CD14-positive monocyte (primary cell): ENCODE measurements around the gene CTU2. TPM values are rescaled to one million over a fixed set of nuclear protein-coding genes. Genes with fewer than 3 reads are reported as not detected.
A peak's percentile ranks its signal among the peaks of the same experiment; 100 is the strongest.

Experiments used
- DNase-seq, 3 donors: peaks; one replicate each; pipeline ENCODE4 v3.0.0-alpha.2; 2011 to 2022
- H2AFZ ChIP-seq: 2 replicates; pipeline ENCODE4 v1.6.0; 2012; ENCODE audit warnings: mild to moderate bottlenecking, low read depth, low read length, inconsistent platforms; ENCODE audit not compliant: insufficient read depth, poor library complexity, severe bottlenecking
- H3K27ac ChIP-seq, 2 donors: 1 replicate in 1 of 2; 2 replicates in 1 of 2; pipeline ENCODE4 v1.5.1; 2012 to 2013; ENCODE audit warnings: low read length in 2 of 2, control low read depth in 1 of 2, inconsistent platforms in 1 of 2, low read depth in 1 of 2, mild to moderate bottlenecking in 1 of 2
- H3K27me3 ChIP-seq, 2 donors: one replicate each; pipeline versions ENCODE4 v1.6.0 to v1.6.1; 2011 to 2013; ENCODE audit warnings: low read length in 2 of 2; ENCODE audit not compliant: control insufficient read depth in 2 of 2, insufficient read depth in 2 of 2
- H3K36me3 ChIP-seq, 2 donors: replicated peaks in 1 of 2; 1 replicate in 1 of 2; 2 replicates in 1 of 2; pipeline versions ENCODE4 v1.5.1 to v1.6.1; 2012 to 2013; ENCODE audit warnings: low read length in 2 of 2, control low read depth in 1 of 2, inconsistent platforms in 1 of 2, mild to moderate bottlenecking in 1 of 2; ENCODE audit not compliant: insufficient read depth in 2 of 2, control insufficient read depth in 1 of 2
- H3K4me1 ChIP-seq, 2 donors: 1 replicate in 1 of 2; 2 replicates in 1 of 2; pipeline versions ENCODE4 v1.5.1 to v1.6.1; 2012 to 2013; ENCODE audit warnings: low read length in 2 of 2, control low read depth in 1 of 2, inconsistent platforms in 1 of 2, mild to moderate bottlenecking in 1 of 2, moderate library complexity in 1 of 2; ENCODE audit not compliant: insufficient read depth in 2 of 2, control insufficient read depth in 1 of 2
- H3K4me2 ChIP-seq: replicated peaks from 2 replicates; pipeline ENCODE3; 2012; ENCODE audit warnings: low read length, moderate library complexity, mild to moderate bottlenecking; ENCODE audit not compliant: poor library complexity, severe bottlenecking; ENCODE audit errors: extremely low read depth
- H3K4me3 ChIP-seq, 3 experiments: fragments of 200-600 bp in 1 of 3; sonication (generic) in 1 of 3; replicated peaks in 1 of 3; 1 replicate in 2 of 3; 2 replicates in 1 of 3; pipeline ENCODE4 v1.5.1; 2011 to 2013; ENCODE audit warnings: low read length in 3 of 3, mild to moderate bottlenecking in 3 of 3, control low read depth in 2 of 3, low read depth in 2 of 3, inconsistent platforms in 1 of 3, moderate library complexity in 1 of 3
- H3K79me2 ChIP-seq: 2 replicates; pipeline ENCODE4 v1.6.0; 2012; ENCODE audit warnings: mild to moderate bottlenecking, control low read depth, inconsistent platforms, low read length, moderate library complexity; ENCODE audit not compliant: insufficient read depth
- H3K9ac ChIP-seq: 2 replicates; pipeline ENCODE4 v1.6.0; 2017; ENCODE audit warnings: low read length, mild to moderate bottlenecking; ENCODE audit not compliant: insufficient read depth, poor library complexity, severe bottlenecking
- H3K9me3 ChIP-seq, 2 donors: replicated peaks in 1 of 2; 1 replicate in 1 of 2; 2 replicates in 1 of 2; pipeline versions ENCODE4 v1.5.1 to v1.6.1; 2012 to 2013; ENCODE audit warnings: low read length in 2 of 2, control low read depth in 1 of 2; ENCODE audit not compliant: control insufficient read depth in 1 of 2, insufficient read depth in 1 of 2
- H4K20me1 ChIP-seq: 2 replicates; pipeline ENCODE4 v1.6.0; 2012; ENCODE audit warnings: mild to moderate bottlenecking, low read length, control low read depth, moderate library complexity; ENCODE audit not compliant: insufficient read depth
- H3K27ac Mint-ChIP-seq, 7 donors: one replicate each; pipeline ENCODE4 v1.8.0; 2020; ENCODE audit warnings: mild to moderate bottlenecking in 7 of 7, mixed read lengths in 7 of 7, moderate library complexity in 6 of 7, inconsistent platforms in 2 of 7
- H3K27me3 Mint-ChIP-seq, 3 donors: one replicate each; pipeline ENCODE4 v1.8.0; 2021 to 2022; ENCODE audit warnings: low read depth in 3 of 3, mild to moderate bottlenecking in 3 of 3, mixed read lengths in 3 of 3, moderate library complexity in 3 of 3, inconsistent platforms in 1 of 3
- H3K36me3 Mint-ChIP-seq, 2 donors: one replicate each; pipeline ENCODE4 v1.8.0; 2020; ENCODE audit warnings: mixed read lengths in 2 of 2, inconsistent platforms in 1 of 2, mild to moderate bottlenecking in 1 of 2
- H3K4me1 Mint-ChIP-seq: one replicate; pipeline ENCODE4 v1.8.0; 2020; ENCODE audit warnings: mild to moderate bottlenecking, mixed read lengths
- H3K4me3 Mint-ChIP-seq, 2 donors: one replicate each; pipeline ENCODE4 v1.8.0; 2020; ENCODE audit warnings: mild to moderate bottlenecking in 2 of 2, mixed read lengths in 2 of 2, moderate library complexity in 1 of 2
- H3K9me3 Mint-ChIP-seq, 7 donors: one replicate each; pipeline ENCODE4 v1.8.0; 2020 to 2022; ENCODE audit warnings: mixed read lengths in 7 of 7, mild to moderate bottlenecking in 6 of 7, moderate library complexity in 6 of 7, inconsistent platforms in 2 of 7
- CTCF ChIP-seq: fragments of 200-600 bp; IDR thresholded peaks from one replicate; pipeline ENCODE4 v1.8.0; 2022; ENCODE audit warnings: antibody characterized with exemption, mild to moderate bottlenecking
- WGBS: methylation state at CpG from one replicate; pipeline ENCODE4 v1.1.5; 2013; ENCODE audit warnings: missing lambda C conversion rate; ENCODE audit not compliant: insufficient coverage; 5-methylcytosine and 5-hydroxymethylcytosine counted together
- intact Hi-C, 2 donors: fragments of 100-400 bp; cut with micrococcal nuclease; formaldehyde crosslinking; loops; one replicate each; pipeline versions ENCODE4 v1.15.0 to v1.15.1; 2023
- polyA plus RNA-seq, 3 donors: library from polyadenylated mRNA; depleted of rRNA in 1 of 3; unstranded in 2 of 3; stranded (reverse) in 1 of 3; fragments of 300-500 nt in 2 of 3; fragments of >200 nt in 1 of 3; fragmentation: Illumina TruSeq in 2 of 3; gene quantifications; 1 replicate in 2 of 3; 2 replicates in 1 of 3; pipeline ENCODE4 v1.2.3, GENCODE V29; 2012 to 2021

Gene CTU2
- polyA plus RNA-seq, 3 donors, result 5.9 to 10.3 (median 7.5) TPM

GRCh38 chr16:88750854-88751253, 44.6 kb downstream of the CTU2 start:
- H3K4me1 ChIP-seq, result peaks cover 8 to 10% of the 10 kb centered on the region in 2 donors
- H3K79me2 ChIP-seq, result peaks cover 83% of the 10 kb centered on the region
- Mint-ChIP-seq H3K4me1 (peaks cover 24% of the 10 kb centered on the region), H3K27ac (no peak overlapping the region), H3K9me3 (peaks cover 0 to 1% (median 0%) of the 10 kb centered on the region in 7 donors), H3K27me3 (peaks cover 0 to 2% (median 2%) of the 10 kb centered on the region in 3 donors), H3K36me3 (peaks cover 12 to 55% of the 10 kb centered on the region in 2 donors), H3K4me3 (no peak overlapping the region)
- peaks cover 96% of the 10 kb centered on the region for H4K20me1 ChIP-seq
- no peak overlapping the region for H3K4me3 ChIP-seq
- DNase-seq, result no peak
- no peak overlapping the region for H3K4me2 ChIP-seq
- intact Hi-C loops, result no loop called here
- no peaks in the 10 kb centered on the region for H3K9me3 ChIP-seq
- H3K27me3 ChIP-seq, result no peaks in the 10 kb centered on the region
- no peak overlapping the region for H3K27ac ChIP-seq
- H2AFZ ChIP-seq, result no peak overlapping the region
- TF ChIP-seq CTCF, result no peak
- 92% methylated on average over 11 of the region's 12 CpGs for WGBS
- H3K9ac ChIP-seq, result no peak overlapping the region
- H3K36me3 ChIP-seq, result peaks cover 19 to 52% of the 10 kb centered on the region in 2 donors

- no peaks in the 10 kb centered on the region for H3K27me3 ChIP-seq
- no peak overlapping the region for H3K4me3 ChIP-seq
- H3K36me3 ChIP-seq, result peaks cover 23 to 54% of the 10 kb centered on the region in 2 donors
- peak overlapping the region in 2 of 7 donors; percentile 25 to 50 for H3K27ac Mint-ChIP-seq
- peaks cover 96% of the 10 kb centered on the region for H4K20me1 ChIP-seq
- H3K27me3 Mint-ChIP-seq, result peaks cover 0 to 2% (median 2%) of the 10 kb centered on the region in 3 donors
- no peak for TF ChIP-seq CTCF
- H3K4me3 Mint-ChIP-seq, result no peak overlapping the region
- H3K36me3 Mint-ChIP-seq, result peaks cover 12 to 55% of the 10 kb centered on the region in 2 donors
- H3K9me3 ChIP-seq, result no peaks in the 10 kb centered on the region
- no peak overlapping the region for H3K9ac ChIP-seq
- peaks cover 8% of the 10 kb centered on the region for H3K4me1 Mint-ChIP-seq
- H3K79me2 ChIP-seq, result peaks cover 88% of the 10 kb centered on the region
- H3K4me2 ChIP-seq, result no peak overlapping the region
- no peak overlapping the region for H3K27ac ChIP-seq
- intact Hi-C loops, result no loop called here
- DNase-seq, result no peak
- no peak overlapping the region for H2AFZ ChIP-seq
- 99% methylated on average over 13 of the region's 16 CpGs for WGBS
- H3K9me3 Mint-ChIP-seq, result peaks cover 0 to 1% (median 0%) of the 10 kb centered on the region in 7 donors
- H3K4me1 ChIP-seq, result no peaks in the 10 kb centered on the region
Observed at GRCh38 chr16:88752386-88753002, 46.2 kb downstream of the CTU2 start.
